Aortic smooth muscle cell (primary cell): ENCODE data around the gene RNU6-7. TPM values are rescaled to one million over a fixed set of nuclear protein-coding genes. Genes with fewer than 3 reads are reported as not detected.

Experiments used
- total RNA-seq: library from RNA; depleted of rRNA; stranded (reverse); fragments of >200 nt; gene quantifications from 2 replicates; pipeline ENCODE4 v1.2.3, GENCODE V29; 2014

RNU6-7 gene
- total RNA-seq: not detected in 2 replicates

DNA sequence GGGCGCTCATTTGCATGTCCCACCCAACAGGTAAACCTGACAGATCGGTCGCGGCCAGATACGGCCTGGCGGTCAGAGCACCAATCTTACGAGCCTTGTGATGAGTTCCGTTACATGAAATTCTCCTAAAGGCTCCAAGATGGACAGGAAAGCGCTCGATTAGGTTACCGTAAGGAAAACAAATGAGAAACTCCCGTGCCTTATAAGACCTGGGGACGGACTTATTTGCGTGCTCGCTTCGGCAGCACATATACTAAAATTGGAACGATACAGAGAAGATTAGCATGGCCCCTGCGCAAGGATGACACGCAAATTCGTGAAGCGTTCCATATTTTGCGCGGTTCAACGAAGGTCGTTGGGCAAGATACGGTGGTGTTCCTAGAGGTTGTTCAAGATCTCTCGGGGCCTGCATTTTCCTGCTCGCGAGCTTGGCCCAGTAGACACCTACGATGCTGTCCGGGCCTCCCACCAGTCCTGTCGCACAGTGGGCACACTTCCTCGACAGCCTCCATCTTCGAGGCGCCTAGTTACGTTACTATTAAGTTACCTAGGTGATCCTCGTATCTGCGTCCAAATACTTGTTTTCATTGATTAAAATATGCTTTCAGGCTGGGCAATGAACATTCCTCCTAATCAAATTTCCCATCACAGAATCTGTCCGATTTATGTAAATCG, at the start of gene RNU6-7:
Gene RNU6-7 (plus strand): TSS at position 230 of the 675 bp plus-strand sequence.

DNA sequence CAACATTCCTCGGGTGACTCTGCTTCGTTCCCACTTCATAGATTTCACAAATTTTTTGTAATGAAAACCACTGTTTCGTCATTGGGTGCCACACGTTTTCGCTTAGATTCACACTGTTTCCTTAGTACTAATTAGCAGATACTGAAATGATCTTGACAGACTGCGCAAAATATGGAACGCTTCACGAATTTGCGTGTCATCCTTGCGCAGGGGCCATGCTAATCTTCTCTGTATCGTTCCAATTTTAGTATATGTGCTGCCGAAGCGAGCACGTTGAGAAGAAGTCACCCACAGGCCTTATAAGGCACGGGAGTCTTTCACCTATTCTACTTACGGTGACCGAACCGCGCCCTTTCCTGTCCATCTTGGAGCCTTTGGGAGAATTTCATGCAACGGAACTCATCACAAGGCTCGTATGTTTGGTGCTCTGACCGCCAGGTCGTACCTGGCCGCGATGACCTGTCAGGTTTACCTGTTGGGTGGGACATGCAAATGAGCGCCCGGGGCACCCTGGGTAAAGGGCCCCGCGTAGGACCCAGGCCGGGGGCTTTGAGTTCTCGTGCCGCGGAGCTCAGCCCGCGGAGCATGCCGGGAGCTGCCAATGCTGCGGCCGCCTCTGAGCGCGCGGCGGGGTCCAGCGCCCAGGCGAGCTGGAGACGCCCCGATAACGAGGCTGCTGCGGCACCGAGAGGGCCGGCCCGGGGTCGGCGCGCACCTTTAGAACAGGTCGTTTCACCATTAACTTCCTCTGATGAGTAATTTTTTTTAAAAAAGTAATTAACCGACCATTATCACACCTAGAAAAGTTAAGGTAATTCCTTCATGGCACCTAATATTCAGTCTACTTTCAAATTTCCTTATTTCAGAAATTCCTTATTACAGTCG, 1.4 kb downstream of the RNU6-7 start, which contains the start of gene RNU6-8:
Gene RNU6-8 (minus strand): TSS at position 272 of the 885 bp plus-strand sequence.

Other genes with a start within 250 kb of the RNU6-7 start
- 48.4 and 82.1 TPM in 2 replicates for gene ARHGAP5, start 124.7 kb upstream of the RNU6-7 start, total RNA-seq
- not detected in 2 replicates for gene RNU6-8, start 1.2 kb downstream of the RNU6-7 start, total RNA-seq
- 9.1 and 65.5 TPM in 2 replicates for gene AKAP6, start 127.3 kb downstream of the RNU6-7 start, total RNA-seq